G401 (cell line): ENCODE measurements around the gene HPS3. TPM values are rescaled to one million over a fixed set of nuclear protein-coding genes. Genes with fewer than 3 reads are reported as not detected.

Experiments used
- DNase-seq: peaks from one replicate; pipeline ENCODE4 v3.0.0-alpha.2; 2015; ENCODE audit warnings: low spot score
- in situ Hi-C: cut with HindIII; loops from 2 replicates; pipeline ENCODE4 v1.10.0; 2016; ENCODE audit warnings: low sequenced_read_pairs, mixed read lengths
- total RNA-seq: library from RNA; depleted of rRNA; stranded (reverse); fragments of >200 nt; shearing (Covaris generic); gene quantifications from 2 replicates; pipeline ENCODE4 v1.2.3, GENCODE V29; 2014

The HPS3 gene
- total RNA-seq, 1 experiment from 2014 or later: 110 TPM

DNA sequence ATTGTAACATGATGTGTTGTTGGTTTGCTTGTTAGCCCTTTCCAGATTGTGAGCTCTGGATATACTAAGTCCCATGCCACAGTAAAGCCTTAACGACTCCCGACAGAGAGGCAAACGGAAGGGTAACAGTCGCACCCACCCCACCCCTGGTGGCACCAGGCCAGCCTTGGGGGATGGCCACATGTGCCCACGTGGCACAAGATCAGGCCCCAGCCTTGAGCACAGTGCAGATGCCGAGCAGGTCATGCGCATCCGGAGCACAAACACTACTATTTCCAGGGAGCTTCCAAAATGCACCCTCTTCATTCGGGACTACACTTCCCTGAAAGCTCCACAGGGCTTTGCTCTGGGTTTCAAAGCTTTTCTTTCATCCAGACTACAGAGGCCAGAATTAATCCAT lies 10.7 kb upstream of the HPS3 start:
- DNase-seq: no peak
- in situ Hi-C loops: no loop called here

GRCh38 chr3:149119466-149119865 lies 10.0 kb upstream of the HPS3 start:
- in situ Hi-C loops: no loop called here
- DNase-seq: no peak

GRCh38 chr3:149120051-149120972 lies 9.1 kb upstream of the HPS3 start:
- DNase-seq: peak; percentile 70
- in situ Hi-C loops: no loop called here

GRCh38 chr3:149122721-149123578 lies 6.5 kb upstream of the HPS3 start:
- no peak for DNase-seq
- in situ Hi-C loops: no loop called here

DNA sequence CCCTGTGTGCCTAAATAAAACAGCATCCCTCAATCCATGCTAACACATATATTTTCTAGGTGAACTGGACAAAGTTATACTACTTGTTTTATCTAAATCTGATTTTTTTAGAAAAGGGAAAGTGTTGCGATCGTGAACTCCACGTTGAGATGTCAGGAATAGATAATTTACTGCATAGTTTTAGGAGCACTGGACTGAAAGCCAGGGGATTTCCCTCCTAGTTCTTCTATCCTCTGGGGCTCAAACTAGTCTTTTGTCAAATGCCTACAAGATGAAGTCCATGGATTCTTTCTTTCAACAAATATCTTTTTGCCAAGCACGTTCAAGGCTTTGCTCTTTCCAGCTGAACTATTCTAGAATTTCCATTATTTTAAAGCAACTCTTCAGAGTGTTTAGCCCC lies 617 bp upstream of the HPS3 start:
- no peak for DNase-seq
- in situ Hi-C loops: no loop called here

GRCh38 chr3:149131589-149131988 lies 2.2 kb downstream of the HPS3 start:
- in situ Hi-C loops: no loop called here
- peak; percentile 19 for DNase-seq

DNA sequence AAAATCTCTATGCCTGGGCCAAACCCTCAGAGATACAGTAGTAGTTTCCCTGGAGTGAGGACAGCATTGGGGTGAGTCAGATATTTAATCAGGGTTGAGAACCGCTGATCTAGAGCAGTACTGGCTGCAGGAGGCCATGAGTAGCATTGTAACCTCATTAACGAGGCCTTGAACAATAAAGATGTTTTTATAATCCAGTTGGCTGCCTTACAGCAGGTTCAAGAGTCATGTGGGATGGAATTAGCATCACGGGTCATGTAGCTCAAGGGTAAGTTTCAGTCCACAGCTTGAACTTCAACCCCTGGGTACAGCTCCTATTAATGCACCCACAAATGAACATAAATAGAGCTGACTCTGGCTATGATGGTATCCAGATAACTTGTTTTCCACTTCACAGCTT lies 5.1 kb downstream of the HPS3 start:
- no peak for DNase-seq
- in situ Hi-C loops: no loop called here

- in situ Hi-C loops: no loop called here
- no peak for DNase-seq
Measured at GRCh38 chr3:149142682-149143081, 13.2 kb downstream of the HPS3 start.

DNA sequence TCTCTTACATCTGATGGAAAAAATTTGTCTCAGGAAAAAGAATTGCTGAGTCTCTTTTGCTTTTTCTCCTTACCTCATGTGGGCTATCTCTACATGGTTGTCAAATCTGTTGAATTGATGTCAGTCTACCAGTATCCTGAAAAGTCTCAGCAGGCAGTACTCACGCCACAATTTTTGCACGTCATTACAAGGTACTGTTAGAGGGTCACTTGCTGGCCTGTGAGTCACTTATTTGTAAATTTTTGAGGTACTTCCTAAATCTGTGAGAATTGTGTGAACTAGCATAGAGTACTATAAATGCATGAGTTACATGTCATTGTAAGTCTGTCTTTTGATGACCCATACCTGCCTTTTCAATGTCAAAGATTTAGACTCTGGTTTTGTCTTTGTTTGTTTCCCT lies 15.9 kb downstream of the HPS3 start:
- DNase-seq: no peak
- in situ Hi-C loops: no loop called here

- in situ Hi-C loops: no loop called here
- no peak for DNase-seq
Measured at GRCh38 chr3:149145974-149146373, 16.5 kb downstream of the HPS3 start.

- in situ Hi-C loops: no loop called here
- DNase-seq: no peak
Measured at GRCh38 chr3:149150436-149150835, 21.0 kb downstream of the HPS3 start.

GRCh38 chr3:149151843-149152242 lies 22.4 kb downstream of the HPS3 start:
- in situ Hi-C loops: no loop called here
- DNase-seq: no peak

- in situ Hi-C loops: no loop called here
- no peak for DNase-seq
Measured at GRCh38 chr3:149152420-149152819, 23.0 kb downstream of the HPS3 start.

DNA sequence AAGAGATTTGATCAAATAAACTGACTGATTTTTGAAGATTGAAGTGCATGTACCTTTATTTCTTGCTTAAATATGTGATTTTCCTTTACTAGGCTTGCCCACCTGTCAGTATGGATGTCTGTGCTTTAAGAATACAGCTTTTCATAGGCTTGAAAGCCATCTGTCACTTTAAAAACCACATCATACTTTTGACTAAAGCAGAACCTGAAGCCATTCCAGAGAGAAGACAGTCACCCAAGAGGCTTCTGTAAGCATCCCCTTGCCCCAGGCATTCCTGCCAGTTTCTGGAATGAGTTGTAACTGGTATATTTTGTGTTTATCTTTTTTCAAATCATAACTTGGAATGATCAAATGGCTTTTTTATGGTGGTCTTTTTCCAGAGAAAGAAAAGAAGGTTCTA lies 24.0 kb downstream of the HPS3 start:
- no peak for DNase-seq
- in situ Hi-C loops: no loop called here

DNA sequence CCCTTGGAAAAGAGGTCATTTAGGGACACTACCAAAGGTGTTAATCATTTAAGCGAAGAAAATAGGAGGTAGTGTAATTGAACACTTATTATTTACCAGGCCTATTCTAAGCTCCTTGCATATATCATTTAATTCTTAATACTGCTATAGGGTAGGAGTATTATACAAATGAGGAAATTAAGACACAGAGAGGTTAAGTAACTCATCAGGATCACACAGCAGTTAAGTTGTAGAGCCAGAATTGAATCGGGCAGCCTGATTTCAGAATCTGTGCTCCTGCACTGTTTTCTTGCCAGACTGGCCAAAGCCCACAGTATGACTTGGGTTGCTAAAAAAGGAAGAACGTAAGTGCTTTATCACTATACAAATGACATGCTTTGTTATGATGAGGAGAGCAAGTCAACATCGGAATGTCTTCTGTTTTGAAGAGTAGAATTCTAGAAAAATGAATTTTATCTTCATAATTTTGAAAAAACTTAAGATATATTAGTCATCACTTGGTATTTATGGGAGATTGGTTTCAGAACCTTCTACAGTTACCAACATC lies 31.4 kb downstream of the HPS3 start:
- in situ Hi-C loops: no loop called here
- no peak for DNase-seq

DNA sequence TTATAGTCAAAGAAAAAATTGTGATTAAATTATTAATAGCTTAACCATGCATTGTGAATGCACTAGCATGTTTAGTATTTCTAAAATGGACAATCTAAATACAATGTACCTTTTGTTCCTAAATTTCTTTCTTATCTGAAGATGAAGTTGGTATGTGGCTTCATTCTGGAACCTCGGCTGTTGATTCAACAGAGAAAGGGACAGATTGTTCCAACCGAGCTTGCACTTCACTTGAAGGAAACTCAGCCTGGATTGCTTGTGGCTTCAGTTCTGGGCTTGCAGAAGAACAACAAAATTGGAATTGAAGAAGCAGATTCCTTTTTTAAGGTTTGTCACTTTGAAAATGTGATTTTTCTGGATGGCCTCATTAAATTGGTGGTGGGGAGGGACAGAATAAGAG lies 32.6 kb downstream of the HPS3 start:
- in situ Hi-C loops: no loop called here
- DNase-seq: no peak

DNA sequence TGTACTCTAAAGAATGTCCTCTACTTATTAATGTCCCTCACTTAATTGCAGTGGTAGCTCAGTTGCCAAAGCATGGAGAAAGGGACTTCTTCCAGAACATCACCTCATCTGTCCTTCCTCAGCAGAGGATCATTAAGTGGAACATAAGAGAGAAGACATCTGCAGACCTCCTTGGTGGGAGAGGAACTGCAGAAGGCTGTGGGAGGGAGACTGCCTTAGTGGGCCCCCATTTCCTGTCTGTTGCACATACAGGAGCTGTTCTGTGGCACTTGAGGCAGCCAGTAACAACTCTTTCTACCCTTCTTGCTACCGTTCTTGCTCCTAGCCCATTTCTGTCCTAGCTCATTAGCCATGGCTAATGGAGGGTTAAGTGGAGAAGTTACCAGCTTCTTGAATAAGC lies 33.6 kb downstream of the HPS3 start:
- in situ Hi-C loops: no loop called here
- no peak for DNase-seq

DNA sequence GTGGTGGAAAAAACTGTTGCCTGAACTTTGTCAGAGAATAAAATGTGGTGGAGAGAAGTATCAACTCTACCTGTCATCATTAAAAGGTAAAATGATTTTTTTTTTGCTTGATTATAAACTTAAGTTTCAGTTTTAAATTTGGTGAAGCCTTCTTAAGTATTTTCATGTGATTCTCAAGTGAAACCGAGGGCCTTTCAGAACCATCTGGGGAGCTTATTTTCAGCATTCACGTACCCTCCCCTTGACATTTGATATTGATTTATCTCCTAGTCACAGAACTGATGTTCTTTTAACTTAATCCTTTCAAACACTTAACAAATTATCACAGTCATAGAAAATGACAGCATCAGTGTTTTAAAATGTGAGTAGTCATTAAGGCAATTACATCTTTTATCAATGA lies 38.5 kb downstream of the HPS3 start:
- in situ Hi-C loops: no loop called here

GRCh38 chr3:149170672-149171071 lies 41.2 kb downstream of the HPS3 start:
- in situ Hi-C loops: no loop called here
- no peak for DNase-seq

More for the DNA sequence above, 38.5 kb downstream of the HPS3 start:
- DNase-seq: no peak

DNA sequence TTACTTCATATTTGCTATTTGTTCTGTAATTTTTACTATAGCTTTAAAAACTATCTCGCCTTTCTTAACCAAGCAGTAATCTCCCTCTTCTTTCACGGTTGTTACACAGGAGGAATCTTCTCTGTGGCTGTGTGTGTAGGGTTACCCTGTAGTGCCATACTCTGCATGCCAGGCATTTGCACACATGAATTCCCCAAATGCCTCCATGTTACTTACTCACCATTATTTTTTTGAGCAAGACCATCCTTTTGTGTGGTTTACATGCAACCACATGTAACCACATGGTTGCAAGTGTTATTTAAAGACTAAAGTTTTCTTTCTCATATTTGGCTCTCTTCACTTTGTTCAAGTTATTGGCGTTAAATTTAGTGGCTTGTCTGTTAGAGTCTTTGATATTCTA lies 45.5 kb downstream of the HPS3 start:
- DNase-seq: no peak
- in situ Hi-C loops: no loop called here
